ENCODE data around the gene TUSC2. TPM values are rescaled to one million over a fixed set of nuclear protein-coding genes. Genes with fewer than 3 reads are reported as not detected.

TUSC2 gene, protein sequence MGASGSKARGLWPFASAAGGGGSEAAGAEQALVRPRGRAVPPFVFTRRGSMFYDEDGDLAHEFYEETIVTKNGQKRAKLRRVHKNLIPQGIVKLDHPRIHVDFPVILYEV
- 10 to 100 TPM in 5 of 6 experiments, 1 to 10 TPM in 1; 9.7 to 36.9 (median 12.5) TPM for total RNA-seq
- long read RNA-seq, transcript TUSC2-201 (3 exons, 1,691 nt) = major isoform, 15 of 17 reads
- long read RNA-seq, partial matches to known transcripts = 0 of 17 reads
- long read RNA-seq, other reads (novel, unspliced or antisense) = 2 of 17 reads

DNA sequence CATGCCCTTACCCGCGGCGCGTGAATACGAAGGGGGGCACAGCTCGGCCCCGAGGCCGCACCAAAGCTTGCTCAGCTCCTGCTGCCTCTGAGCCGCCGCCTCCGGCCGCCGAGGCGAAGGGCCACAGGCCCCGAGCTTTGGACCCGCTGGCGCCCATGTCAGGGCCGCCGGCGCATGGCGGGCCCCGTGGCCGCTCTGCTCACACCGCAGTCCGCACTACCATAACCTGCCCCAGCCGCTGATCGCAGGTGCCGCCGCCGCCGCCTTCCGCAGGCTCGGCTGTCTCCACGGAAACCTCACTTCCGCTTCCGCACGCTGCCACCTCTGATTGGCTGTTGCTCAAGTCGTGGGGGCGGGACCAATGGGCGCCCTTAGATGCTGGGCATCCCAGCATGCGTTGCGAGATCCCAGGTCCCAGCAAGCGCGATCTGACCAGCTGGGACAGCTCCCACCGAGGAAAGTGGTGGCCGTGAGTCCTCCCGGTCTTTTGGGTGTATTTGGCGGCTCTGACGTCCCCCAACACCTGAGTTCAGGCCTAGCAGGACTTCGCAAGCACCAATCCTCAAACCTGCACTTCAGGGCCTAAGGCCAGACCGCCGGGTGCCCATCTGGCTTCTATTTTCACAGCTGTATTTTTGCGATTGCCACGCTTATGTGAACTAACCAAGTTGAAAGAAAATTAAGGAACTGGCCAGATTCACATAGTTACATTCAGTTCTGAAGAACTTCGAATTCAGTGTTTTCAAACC lies at the start of gene TUSC2:
Gene TUSC2 (minus strand): TSS at position 281 of the 749 bp plus-strand sequence. CDS start 124 bp downstream, at position 157.
- Histone ChIP-seq H3K36me3 (peaks cover 7 to 29% (median 15%) of the 10 kb centered on the region in 4 donors), H3K4me1 (peaks cover 0 to 19% (median 11%) of the 10 kb centered on the region in 4 donors)
- WGBS (ENCODE audit: insufficient coverage, low coverage, low lambda C conversion rate, missing lambda C conversion rate) = 5% methylated on average over 21 of the region's 55 CpGs

DNA sequence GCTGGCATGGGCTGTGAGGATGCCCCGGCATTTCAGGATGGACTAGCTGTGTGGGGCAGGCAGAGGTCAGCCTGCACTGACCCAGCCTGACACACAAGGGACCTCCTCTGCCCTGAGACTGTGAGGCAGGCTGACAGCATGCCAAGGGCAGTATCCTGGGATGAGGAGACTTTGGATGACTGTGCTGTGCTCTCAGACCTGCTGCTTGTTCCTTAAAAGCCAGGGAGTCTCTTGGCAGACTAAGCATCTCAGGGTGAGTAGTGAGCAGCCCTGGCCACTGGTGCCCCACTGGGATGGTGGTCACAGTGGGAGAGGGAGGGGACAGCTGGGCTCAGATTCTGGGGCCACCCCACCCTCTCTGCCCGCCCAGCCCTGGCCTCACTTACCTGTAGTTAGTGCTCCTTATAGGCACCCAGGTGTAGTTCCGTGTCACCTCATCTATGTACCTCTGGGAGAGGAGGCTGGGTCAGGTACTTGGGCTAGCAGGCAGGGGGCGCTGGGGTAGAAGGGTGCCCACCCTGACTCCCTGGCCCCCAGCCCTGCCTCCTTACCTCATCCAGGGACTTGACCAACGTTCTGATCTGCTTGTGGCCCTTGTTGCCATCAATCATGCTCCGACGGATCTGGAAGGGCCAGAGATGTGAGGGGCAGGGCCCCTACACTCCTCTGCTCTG lies 47.4 kb upstream of the TUSC2 start:
- Histone ChIP-seq H3K27ac (no peak overlapping the region), H3K4me3 (no peak overlapping the region), H3K36me3 (no peaks in the 10 kb centered on the region), H3K4me1 (no peaks in the 10 kb centered on the region), H3K9me3 (no peaks in the 10 kb centered on the region), H3K27me3 (no peaks in the 10 kb centered on the region)
- no peak for DNase-seq
- intact Hi-C loops (cut with DNase I) = loop anchor here in 1 of 2 donors (10.0 kb wide), 1 partner anchor 159 kb away; no protein-coding TSS in a partner anchor
- no peak for ATAC-seq
- no peak for TF ChIP-seq POLR2A (IDR thresholded peaks at IDR 0.05)
- TF ChIP-seq, protein P1, sequence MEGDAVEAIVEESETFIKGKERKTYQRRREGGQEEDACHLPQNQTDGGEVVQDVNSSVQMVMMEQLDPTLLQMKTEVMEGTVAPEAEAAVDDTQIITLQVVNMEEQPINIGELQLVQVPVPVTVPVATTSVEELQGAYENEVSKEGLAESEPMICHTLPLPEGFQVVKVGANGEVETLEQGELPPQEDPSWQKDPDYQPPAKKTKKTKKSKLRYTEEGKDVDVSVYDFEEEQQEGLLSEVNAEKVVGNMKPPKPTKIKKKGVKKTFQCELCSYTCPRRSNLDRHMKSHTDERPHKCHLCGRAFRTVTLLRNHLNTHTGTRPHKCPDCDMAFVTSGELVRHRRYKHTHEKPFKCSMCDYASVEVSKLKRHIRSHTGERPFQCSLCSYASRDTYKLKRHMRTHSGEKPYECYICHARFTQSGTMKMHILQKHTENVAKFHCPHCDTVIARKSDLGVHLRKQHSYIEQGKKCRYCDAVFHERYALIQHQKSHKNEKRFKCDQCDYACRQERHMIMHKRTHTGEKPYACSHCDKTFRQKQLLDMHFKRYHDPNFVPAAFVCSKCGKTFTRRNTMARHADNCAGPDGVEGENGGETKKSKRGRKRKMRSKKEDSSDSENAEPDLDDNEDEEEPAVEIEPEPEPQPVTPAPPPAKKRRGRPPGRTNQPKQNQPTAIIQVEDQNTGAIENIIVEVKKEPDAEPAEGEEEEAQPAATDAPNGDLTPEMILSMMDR (IDR thresholded peaks at IDR 0.05) = no peak
- WGBS (ENCODE audit: insufficient coverage, low coverage, low lambda C conversion rate, missing lambda C conversion rate) = no CpG with 5 or more reads among the region's 7 CpGs

More for the DNA sequence above, at the start of gene TUSC2:
- DNase-seq (peak; percentile 97 to 98 (median 97)), ATAC-seq (peak; percentile 82 to 89 (median 86))
- Histone ChIP-seq H3K27ac (peak within 1 kb of the TSS in 2 of 3 donors; percentile 52 to 72), H3K9me3 (no peaks in the 10 kb centered on the region), H3K4me3 (peak within 1 kb of the TSS; percentile 82 to 93 (median 83)), H3K27me3 (no peaks in the 10 kb centered on the region)
- intact Hi-C loops (cut with DNase I) = loop anchor here in 1 of 2 donors (5.0 kb wide), 1 partner anchor 51 kb away; the partner anchor contains the start of gene LSMEM2
- TF ChIP-seq POLR2A (IDR thresholded peaks at IDR 0.05) = peak; percentile 68
- TF ChIP-seq, protein P1 (IDR thresholded peaks at IDR 0.05) = no peak

- H3K27ac ChIP-seq = no peak overlapping the region
- TF ChIP-seq, protein P1 (IDR thresholded peaks at IDR 0.05) = no peak
- TF ChIP-seq POLR2A (IDR thresholded peaks at IDR 0.05) = no peak
- no peaks in the 10 kb centered on the region for H3K36me3 ChIP-seq
- no peaks in the 10 kb centered on the region for H3K4me1 ChIP-seq
- H3K9me3 ChIP-seq = no peaks in the 10 kb centered on the region
- H3K4me3 ChIP-seq = no peak overlapping the region
- DNase-seq (no peak), ATAC-seq (no peak)
- WGBS (ENCODE audit: insufficient coverage, low coverage, low lambda C conversion rate, missing lambda C conversion rate) = 29% methylated on average over 6 of the region's 22 CpGs
- intact Hi-C loops (cut with DNase I) = loop anchor here in 1 of 2 donors (10.0 kb wide), 1 partner anchor 160 kb away; no protein-coding TSS in a partner anchor
- H3K27me3 ChIP-seq = no peaks in the 10 kb centered on the region
Observed at GRCh38 chr3:50374363-50375257, 46.6 kb upstream of the TUSC2 start.
